HG02973 (cell line): ENCODE results near the gene PKP3.
"Not testable (repeated sequence)": the region's sequence is repeated elsewhere in the genome, so short reads cannot be mapped to it uniquely, and the experiment has no call there.

ENCODE experiments used
- ATAC-seq: cut with Tn5 transposase; IDR thresholded peaks from one replicate; pipeline ENCODE4 v1.9.1; 2021; ENCODE audit warnings: moderate library complexity; ENCODE audit not compliant: unreplicated experiment

Gene PKP3

DNA sequence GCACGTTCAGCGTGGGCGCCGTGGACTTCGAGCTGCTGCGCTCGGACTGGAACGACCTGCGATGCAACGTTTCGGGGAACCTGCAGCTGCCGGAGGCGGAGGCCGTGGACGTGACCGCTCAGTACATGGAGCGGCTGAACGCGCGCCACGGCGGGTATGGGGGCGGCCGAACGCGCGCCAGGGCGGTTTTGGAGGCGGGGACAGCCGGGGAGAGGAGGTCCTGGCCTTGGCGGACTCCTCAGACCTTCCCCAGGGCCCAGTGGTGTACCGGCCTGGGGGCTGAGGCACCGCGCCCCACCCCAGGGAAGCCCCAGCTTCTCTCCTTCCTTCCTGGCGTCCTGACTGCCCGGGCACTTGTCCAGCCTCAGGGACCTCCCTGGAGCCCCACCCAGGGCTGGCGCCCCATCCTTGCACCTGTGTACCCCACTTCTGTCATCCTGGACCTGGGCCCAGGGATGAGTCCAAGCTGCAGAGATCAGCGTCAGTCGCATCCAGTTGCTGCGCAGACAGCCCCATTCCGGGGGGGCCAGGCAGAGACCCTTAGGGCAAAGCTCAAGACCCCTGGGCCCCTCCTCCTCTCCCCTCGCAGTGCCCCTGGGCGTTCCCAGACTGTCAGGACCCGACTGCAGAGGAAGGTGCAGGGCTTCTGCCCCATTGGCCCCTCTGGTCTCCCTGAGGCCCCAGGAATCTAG, 16.7 kb upstream of the PKP3 start:
- ATAC-seq, result no peak

DNA sequence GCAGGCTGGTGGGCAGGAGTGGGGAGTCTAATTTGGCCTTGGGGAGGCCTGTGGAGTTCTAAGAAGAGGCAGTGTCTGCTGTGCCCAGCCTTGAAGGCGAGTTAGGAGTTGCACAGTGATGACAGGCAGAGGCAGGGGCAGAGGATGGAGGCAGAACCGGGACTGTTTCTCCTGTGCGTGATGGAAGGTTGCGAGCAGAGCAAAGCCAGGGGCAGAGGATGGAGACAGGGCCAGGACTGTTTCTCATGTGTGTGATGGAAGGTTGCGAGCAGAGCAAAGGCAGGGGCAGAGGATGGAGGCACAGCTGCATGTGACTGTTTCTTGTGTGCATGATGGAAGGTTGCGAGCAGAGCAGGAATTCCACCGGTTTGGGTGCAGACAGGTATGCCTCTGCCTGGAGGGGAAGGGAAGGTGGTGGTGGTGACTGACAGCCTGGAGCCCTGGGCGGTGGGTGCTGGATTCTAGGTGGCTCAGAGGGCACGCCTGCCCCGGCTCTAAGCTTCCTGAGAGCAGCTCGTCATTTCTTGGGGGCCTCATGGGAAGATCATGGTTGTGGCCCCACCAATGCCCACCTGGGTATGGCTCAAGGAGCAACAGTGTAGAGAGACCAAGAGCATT, 16.0 kb upstream of the PKP3 start:
- no peak for ATAC-seq

DNA sequence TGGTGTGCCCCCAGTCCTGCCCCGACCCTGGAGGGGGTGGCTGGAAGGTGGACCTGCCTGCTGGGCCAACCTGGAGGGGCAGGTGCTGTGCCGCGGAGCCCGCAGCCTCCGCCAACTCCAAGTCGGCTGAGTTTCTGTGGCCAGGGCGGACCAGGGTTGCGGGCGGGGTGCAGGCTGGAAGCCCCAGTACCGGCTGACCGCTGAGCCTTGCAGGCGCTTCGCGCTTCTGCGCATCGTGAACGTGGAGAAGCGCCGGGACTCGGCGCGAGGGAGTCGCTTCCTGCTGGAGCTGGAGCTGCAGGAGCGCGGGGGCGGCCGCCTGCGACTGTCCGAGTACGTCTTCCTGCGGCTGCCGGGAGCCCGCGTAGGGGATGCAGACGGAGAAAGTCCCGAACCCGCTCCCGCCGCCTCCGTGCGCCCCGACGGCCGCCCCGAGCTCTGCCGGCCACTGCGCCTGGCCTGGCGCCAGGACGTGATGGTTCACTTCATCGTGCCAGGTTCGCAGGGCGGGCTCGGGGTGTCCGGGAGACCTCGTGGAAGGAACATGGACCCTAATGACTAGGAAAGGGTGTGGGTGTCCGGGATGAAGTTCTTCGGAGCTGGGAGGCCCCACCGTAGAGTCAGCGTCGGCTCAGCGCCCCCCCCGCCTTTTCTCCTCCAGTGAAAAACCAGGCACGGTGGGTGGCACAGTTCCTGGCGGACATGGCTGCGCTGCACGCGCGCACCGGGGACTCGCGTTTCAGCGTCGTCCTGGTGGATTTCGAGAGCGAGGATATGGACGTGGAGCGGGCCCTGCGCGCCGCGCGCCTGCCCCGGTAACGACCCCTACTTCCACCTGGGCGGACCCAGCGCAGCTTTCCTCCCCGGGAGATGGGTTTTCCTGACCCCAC, 14.6 kb upstream of the PKP3 start:
- no peak for ATAC-seq

DNA sequence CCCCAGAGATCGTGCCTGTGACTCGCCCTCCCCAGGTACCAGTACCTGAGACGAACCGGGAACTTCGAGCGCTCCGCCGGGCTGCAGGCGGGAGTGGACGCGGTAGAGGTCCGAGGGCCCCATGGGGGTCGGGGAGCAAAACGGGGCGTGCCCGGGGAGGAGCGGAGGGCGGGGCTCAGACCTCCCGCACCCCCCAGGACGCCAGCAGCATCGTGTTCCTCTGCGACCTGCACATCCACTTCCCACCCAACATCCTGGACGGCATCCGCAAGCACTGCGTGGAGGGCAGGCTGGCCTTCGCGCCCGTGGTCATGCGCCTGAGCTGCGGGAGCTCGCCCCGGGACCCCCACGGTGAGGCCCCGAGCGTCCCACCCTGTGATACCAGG, 13.9 kb upstream of the PKP3 start:
- ATAC-seq, result no peak

DNA sequence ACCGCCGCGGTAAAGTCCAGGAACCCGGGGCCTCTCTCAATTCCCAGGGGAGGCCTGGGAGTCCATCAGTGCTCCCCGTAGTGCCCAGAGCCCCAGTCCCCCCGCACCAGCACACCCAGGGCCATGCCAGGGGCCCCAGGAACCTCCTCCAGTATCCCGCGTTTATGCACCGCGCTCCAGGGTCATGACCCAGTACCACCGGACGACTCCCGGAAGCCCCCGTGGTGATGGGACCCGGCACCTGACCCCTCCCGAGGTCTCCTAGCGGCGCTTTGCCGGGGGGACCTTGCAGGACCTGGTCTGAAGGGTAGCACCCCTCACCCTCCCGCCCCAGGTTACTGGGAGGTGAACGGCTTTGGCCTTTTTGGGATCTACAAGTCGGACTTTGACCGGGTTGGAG, 13.5 kb upstream of the PKP3 start:
- no peak for ATAC-seq

DNA sequence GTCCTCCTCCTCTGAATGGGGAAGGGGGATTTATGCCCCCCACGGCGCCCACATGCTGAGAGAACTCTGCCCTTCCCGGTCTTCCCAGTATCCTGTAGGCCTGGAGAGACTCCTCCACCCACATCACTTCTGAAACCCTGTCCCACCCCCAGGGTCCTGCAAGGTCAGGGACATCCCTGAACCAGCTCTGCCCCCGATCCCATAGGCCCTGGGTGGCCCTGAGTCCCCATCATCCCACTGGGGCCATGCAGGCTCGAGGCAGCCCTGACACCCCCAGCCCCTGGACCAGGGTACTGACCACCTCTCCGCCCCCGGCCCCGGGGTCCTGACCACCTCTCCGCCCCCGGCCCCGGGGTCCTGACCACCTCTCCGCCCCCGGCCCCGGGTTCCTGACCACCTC, 13.0 kb upstream of the PKP3 start:
- no peak for ATAC-seq

DNA sequence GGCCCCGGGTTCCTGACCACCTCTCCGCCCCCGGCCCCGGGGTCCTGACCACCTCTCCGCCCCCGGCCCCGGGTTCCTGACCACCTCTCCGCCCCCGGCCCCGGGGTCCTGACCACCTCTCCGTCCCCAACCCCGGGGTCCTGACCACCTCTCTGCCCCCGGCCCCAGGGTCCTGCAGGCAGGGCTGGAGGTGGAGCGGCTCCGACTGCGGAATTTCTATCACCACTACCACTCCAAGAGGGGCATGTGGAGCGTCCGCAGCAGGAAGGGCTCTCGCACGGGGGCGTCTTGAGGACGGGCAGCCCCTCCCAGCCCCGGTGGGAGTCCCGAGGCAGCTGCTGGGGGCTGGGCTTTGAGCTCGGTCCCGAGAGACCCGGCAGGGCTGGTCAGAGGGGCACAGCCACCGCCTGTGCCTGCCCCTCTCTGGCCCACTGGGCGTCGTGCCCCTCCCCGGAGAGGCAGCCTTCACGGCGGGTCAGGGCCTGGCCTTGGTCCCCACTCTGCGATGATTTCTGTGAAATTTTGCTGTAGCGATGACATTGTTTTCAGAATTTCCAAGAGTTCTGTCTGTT, 12.4 kb upstream of the PKP3 start:
- no peak for ATAC-seq

DNA sequence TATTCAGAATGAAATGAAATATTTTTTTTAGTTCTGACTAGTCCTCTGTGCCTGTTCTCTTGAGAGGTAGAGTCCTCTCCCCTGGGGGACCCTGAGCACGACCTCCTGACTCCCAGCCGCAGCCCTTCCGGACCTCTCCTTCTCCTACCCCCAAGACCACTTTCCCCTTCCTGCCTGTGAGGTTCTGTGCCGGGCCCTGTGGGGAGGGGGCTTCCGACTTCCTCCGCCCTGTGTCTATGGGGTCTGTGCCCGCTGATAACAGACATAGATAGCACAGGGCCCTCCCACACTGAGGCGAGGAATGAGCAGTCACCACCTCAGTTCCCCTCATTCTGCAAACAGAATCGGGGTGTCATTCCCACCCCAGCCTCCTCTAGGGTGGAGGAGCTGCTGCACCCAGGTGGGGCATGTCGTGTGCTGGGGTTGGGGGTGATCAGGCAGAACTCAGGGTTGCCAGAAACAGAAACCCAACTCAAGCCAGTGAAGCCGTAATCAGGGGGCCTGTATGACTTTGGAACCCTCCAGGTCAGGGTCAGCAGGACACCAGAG, 11.9 kb upstream of the PKP3 start:
- ATAC-seq, result no peak

DNA sequence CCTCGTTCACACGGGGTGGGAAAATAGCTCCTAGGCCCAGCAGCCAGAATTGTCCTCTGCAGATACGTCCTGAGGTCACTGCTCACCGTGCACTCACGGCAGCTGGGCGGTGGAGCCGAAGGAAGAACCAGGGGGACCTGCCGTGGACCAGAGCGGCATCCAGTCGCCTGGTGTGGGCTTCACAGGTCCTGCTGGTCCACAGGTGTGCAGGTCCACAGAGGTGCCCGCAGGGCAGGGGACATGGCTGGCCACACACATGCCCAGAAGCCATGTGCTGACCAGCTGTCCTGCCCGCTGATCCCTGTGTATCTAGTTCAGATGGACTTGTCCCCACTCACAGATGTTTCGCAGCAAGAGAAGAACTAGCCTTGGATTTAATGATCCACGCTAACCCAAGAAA, 10.6 kb upstream of the PKP3 start:
- no peak for ATAC-seq

DNA sequence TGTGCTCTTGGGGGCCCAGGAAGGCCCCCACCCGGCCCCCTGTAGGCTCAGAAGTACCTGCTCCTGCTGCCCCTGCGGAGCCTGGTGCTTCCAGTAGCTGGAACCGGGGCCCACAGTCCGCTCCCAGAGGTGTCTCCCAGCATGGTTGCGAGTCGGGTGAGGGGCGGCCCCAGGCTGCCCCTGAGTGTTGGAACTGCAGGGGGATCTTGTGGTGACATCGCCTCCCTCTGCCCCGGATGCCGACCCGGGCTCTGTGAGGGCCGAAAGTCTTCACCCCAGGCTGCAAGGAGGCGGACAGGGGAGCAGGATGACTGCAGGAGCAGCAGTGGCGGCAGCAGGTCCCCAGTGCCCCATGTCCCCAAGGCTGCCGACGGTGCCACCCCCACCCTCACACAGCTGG, 9.5 kb upstream of the PKP3 start:
- ATAC-seq, result no peak

DNA sequence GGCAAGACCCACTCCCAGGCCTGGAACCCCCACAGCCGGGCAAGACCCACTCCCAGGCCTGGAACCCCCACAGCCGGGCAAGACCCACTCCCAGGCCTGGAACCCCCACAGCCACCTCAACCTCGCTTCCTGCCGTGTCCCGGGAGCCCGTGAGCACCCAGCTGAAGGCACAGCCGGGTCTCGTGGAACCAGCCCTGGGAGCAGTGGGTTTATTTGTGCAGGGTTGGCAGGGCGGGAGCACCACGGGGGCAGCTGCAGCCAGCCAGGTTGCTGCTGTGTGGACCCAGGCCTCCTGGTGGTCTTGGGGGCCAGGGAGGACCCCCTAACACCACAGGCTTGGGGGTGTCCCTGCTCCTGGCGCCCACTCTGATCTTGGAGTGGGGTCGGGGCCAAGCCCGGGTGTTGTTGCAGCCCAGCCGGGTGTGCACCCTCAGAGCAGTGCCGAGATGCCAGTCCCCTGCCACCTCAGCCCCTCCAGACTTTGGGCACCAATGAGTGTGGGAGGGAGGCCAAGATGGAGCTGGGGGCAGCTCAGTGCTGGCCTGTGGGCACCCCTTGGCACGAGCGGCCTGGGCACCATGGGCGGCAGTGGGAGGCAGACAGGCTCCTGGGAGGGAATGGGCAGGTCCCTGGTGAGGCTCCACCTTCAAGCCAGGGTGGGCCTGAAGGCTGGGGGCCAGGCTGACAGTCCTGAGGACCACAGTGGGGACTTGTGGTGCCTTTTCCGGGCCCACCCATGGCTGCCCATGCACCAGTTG, 8.2 kb upstream of the PKP3 start:
- no peak for ATAC-seq

DNA sequence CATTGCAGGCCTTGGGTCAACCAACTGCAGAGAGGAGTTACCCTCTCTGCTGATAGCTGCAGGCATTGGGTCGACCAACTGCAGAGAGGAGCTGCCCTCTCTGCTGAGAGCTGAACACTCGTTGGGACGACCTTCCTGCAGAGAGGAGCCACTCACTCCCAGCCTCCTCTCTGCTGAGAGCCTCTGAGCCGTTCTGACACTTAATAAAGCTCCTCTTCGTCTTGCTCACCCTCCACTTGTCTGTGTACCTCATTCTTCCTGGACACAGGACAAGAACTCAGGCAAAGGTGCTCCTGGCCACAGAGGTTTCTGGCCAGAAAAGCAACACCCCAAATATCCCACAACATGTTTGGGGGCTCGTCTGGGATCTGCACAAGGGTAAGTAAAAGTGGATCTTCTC, 7.5 kb upstream of the PKP3 start:
- ATAC-seq, result no peak

DNA sequence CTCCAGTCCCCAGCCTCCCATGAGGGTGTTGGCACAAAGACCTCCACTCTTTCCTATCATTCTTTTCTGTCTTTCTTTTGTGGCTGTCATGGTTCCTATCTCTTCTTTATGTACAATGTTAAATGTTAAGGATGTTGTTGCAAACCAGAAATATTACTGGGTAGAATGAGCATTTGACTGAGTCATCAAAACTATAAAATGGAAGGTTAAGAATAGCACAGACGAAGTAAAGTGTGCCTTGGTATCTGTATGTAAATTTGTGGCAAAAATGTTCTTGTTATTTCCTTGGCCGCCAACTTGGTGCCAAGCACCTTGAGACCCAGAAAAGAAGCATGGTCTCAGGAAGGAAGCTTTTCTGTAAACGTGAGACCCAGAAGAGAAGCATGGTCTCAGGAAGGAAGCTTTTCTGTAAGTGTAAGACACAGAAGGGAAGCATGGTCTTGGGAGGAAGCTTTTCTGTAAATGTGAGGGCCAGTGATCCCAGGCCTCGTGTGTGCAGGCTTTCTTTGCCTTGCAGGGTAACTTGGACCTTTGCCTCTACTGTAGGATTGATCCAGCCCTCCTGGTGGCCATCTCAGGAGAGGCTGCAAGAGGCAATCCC, 6.7 kb upstream of the PKP3 start:
- no peak for ATAC-seq

DNA sequence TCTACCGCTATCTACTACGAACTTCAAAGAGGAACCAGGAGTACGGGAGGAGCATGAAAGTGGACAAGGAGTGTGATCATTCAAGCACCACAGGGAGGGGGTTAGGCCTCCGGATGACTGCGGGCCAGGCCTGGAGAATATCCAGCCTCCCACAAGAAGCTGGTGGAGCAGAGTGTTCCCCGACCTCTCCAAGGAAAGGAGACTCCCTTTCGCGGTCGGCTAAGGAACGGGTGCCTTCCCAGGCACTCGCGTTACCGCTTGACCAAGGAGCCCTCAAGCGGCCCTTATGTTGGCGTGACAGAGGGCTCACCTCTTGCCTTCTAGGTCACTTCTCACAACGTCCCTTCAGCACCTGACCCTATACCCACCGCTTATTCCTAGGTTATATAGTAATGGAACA, 4.6 kb upstream of the PKP3 start:
- ATAC-seq, result not testable (repeated sequence)

DNA sequence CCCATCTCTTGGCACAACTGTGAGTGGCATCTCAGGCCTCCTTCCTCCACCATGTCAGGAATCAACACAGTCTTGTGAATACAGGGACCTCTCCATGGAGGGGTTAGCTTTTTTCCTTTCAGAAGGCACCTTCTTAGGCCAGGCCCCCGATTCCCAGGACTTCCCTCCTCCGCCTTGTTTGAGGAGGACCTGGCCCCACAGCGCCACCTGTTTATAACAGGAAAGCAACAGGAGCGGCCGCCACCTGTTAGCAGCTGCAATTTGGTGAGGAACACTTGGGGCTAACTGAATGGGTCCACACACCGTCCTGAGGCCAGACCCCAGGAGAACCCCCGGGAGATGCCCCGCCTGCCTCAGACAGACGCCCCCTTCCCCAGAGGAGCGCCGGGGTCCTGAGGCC, 3.8 kb upstream of the PKP3 start:
- no peak for ATAC-seq

DNA sequence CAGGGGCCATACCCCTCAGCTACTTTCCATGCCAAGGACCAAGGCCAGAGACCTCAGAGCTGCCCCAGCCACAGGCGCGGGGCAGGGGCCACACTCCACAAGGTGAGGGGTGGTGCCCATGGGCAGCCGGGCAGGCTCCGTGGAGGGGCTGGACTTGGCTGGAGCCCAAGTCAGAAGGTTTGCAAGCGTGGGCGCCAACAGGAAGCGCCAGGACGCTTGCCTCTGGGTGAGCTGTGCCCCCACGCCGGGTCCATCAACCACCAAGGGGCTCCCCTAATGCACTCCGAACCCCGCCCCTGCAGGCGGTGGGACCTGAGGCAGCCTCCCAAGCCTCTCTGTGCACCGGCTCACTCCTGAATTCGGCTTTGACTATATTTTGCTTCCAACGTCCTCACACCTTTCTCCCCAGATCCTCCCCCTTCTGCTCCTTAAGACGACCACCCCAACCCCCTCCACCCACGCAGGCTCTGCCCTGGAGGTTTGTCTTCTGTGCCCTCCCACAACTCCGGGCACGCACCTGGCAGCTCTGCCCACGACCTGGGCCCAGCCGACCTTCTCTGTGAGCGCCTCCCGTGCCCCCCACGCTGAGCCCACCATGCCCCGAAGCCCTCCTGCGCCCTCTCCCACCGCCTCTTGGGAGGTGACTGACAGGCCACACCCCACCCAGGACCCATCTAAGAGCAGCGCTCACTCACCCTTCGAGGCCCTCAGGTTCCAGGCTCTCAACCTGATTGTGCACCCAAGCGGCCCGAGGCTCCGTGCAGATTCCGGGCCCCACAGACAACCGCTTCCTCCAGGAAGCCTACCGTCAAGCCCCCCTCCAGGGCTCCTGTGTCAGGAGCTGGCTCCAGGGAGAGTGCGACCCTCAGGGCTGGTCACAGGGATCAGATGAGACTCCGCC, 2.6 kb upstream of the PKP3 start:
- no peak for ATAC-seq

DNA sequence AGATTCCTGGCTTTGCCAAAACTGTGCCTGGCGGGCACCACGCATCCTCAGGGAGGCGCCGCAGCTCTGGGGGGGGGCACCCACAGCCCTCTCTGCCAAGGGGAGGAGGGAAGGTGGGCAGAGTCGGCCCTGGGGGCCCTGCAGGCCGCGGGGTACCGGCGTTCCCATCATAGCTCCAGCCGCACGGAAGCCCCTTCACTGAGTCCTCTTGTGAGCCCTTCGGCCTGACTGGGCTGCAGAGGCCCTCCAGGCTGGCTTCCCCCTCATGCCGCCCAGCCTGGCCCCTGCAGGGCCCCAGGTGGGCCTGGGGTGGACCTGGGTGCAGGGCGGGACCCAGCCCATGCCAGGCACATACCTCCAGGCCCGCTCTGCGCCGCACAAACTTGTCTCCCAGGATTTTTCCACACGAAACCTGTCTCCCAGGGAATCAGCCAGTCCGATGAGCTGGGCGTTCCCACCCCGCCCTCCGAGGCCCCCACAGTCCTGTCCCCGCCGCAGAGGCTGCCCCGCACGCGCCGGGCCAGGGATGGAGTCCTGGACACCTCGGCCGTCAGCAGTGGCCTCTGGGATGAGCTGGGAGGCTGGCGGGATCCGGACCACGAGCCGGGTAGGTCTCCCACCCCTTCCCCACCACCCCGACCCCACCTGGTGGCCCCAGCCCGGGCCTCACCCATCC, 1.8 kb upstream of the PKP3 start:
- ATAC-seq, result no peak

DNA sequence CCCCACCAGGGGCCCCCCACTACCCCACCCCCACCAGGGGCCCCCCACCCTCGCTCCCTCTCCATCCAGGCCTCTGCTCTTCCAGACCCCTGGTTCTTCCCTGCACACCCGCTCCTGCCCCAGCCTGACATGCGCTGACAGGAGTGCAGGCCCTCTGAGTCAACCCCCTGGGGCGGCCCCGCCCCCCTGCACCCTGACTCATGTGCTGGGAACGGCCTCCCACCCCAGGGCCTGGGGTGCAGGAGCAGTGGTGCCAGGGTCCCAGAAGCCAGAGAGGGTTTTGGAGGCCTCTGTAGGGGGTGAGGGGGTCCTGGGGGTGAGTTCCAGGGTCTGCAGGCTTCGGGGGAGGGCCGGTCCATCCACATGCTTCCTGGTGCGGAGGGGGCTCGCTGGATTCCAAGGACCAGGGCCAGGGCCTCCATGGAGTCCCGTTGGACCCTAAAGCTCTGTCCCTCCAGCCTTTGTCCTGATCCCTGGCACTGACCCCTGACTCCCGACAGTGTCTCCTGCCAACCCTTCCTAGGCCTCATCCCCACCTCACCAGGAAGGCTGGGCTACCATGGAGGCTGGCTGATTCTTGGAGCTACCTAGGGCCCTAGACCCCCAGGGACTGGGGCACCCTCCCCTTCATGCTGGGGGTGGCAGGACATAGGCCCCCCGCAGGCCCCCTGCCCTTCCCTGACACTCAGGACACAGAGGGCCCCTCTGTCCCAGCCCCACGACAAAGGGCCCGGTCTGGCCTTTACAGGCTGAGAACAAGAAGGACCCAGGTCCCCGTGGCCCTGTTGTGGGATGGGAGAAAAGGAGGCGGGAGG, 583 bp upstream of the PKP3 start:
- no peak for ATAC-seq
